Dendritic cell treated with granulocyte-macrophage colony-stimulating factor and Interleukin-4, amounts not matched to agents 40 ng/mL and 50 ng/mL, for 4 days (primary cell): ENCODE measurements around the gene TMA7B.
A peak's percentile ranks its signal among the peaks of the same experiment; 100 is the strongest.

Experiments
- H3K27ac Mint-ChIP-seq: one replicate; pipeline ENCODE4 v1.8.0; 2022; ENCODE audit warnings: mild to moderate bottlenecking, mixed read lengths
- H3K27me3 Mint-ChIP-seq: one replicate; pipeline ENCODE4 v1.8.0; 2022; ENCODE audit warnings: mild to moderate bottlenecking, mixed read lengths
- H3K36me3 Mint-ChIP-seq: one replicate; pipeline ENCODE4 v1.8.0; 2022; ENCODE audit warnings: low read depth, mixed read lengths
- H3K4me1 Mint-ChIP-seq: one replicate; pipeline ENCODE4 v1.8.0; 2022; ENCODE audit warnings: low read depth, mixed read lengths
- H3K4me3 Mint-ChIP-seq: one replicate; pipeline ENCODE4 v1.8.0; 2022; ENCODE audit warnings: mild to moderate bottlenecking, moderate library complexity, mixed read lengths
- H3K9me3 Mint-ChIP-seq: one replicate; pipeline ENCODE4 v1.8.0; 2022; ENCODE audit warnings: mixed read lengths
- intact Hi-C: fragments of 100-400 bp; cut with micrococcal nuclease; formaldehyde crosslinking; loops from one replicate; pipeline ENCODE4 v1.15.0; 2022

TMA7B gene

DNA sequence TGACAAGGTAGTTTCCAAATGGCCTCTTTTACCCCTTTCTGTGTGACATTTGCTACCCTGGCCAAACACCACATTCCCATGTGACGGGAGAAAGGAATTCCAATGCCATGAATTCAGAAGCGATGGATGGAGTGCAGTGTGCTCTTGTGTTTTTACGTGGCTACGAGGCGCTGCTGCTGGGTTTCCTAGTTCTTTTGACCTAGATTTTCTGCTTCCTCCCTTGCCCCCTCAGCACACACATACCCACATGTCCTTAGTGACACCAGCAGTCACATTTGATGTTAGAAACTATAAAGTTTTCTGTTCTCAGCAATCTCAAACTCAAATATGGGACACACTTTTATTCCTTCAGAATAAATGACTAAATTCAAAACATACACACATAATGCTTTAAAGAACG lies 7.8 kb upstream of the TMA7B start:
- intact Hi-C loops, result no loop called here
- Mint-ChIP-seq H3K27me3 (peaks cover 89% of the 10 kb centered on the region), H3K36me3 (no peaks in the 10 kb centered on the region), H3K4me1 (peaks cover 28% of the 10 kb centered on the region), H3K27ac (no peak overlapping the region), H3K9me3 (no peaks in the 10 kb centered on the region), H3K4me3 (no peak overlapping the region)

DNA sequence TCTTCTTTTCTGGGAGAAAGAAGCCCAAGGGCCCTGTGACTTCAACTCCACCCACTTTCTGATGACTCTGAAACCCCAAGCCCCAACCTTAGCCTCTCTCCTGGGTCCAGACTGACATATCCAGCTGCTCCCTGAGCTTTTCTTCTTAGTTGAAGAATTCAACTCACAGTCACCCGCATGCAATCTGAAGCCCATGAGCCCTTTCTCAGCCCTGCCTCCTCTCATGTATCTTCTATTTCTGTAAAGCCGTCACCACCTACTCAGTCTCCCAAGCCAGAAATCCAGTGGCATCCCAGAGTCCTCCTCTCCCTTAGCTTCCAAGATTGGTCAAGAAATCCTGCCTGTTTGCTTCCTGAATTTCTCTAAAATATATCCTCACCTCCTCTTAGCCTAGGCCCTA lies 7.1 kb upstream of the TMA7B start:
- H3K4me1 Mint-ChIP-seq, result peaks cover 34% of the 10 kb centered on the region
- no peak overlapping the region for H3K27ac Mint-ChIP-seq
- H3K9me3 Mint-ChIP-seq, result no peaks in the 10 kb centered on the region
- no peak overlapping the region for H3K4me3 Mint-ChIP-seq
- H3K36me3 Mint-ChIP-seq, result no peaks in the 10 kb centered on the region
- peaks cover 90% of the 10 kb centered on the region for H3K27me3 Mint-ChIP-seq
- intact Hi-C loops, result no loop called here

DNA sequence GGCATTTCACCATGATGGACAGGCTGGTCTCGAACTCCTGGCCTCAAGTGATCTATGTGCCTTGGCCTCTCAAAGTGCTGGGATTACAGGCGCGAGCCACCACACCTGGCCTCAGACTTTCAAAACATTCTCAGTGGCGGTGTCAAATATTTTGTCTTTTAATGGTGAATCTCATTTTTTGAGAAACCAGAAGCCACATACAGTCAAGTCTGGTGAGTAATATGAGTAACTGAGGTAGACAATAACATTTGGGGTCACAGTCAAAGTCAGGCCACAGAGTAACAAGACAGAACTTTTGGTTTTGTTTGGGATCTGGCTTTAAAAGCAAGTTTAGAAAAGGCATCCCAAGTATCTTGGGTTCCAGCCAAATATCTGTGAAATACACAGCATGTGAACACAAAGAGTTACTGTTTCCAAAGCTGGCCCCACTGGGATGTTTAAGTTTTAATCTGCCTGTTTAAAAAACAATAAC lies 5.6 kb upstream of the TMA7B start:
- no peak overlapping the region for H3K27ac Mint-ChIP-seq

DNA sequence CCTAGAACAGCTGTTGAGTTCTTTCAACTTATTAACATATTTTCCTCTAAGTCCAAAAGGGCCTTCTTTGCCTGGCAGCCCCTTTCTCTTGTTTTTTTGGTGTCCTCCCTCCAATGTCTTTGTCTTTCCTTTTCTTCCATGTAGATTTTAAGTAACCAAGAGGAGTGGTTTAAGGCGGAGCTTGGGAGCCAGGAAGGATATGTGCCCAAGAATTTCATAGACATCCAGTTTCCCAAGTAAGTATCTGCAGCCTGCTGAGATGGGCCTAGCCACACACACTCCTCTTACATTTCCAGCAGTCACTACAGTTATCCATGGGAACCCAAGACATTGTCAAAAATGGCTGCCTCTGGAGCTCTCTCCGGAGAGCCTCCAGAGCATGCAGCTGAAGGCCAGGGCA lies 4.5 kb upstream of the TMA7B start:
- Mint-ChIP-seq H3K27ac (no peak overlapping the region), H3K4me3 (no peak overlapping the region), H3K27me3 (peaks cover 90% of the 10 kb centered on the region), H3K4me1 (peaks cover 45% of the 10 kb centered on the region), H3K9me3 (no peaks in the 10 kb centered on the region), H3K36me3 (no peaks in the 10 kb centered on the region)
- intact Hi-C loops, result no loop called here

More for the DNA sequence above, 5.6 kb upstream of the TMA7B start:
- Mint-ChIP-seq H3K4me1 (peaks cover 41% of the 10 kb centered on the region), H3K4me3 (no peak overlapping the region), H3K27me3 (peaks cover 90% of the 10 kb centered on the region), H3K9me3 (no peaks in the 10 kb centered on the region), H3K36me3 (no peaks in the 10 kb centered on the region)
- intact Hi-C loops, result no loop called here

DNA sequence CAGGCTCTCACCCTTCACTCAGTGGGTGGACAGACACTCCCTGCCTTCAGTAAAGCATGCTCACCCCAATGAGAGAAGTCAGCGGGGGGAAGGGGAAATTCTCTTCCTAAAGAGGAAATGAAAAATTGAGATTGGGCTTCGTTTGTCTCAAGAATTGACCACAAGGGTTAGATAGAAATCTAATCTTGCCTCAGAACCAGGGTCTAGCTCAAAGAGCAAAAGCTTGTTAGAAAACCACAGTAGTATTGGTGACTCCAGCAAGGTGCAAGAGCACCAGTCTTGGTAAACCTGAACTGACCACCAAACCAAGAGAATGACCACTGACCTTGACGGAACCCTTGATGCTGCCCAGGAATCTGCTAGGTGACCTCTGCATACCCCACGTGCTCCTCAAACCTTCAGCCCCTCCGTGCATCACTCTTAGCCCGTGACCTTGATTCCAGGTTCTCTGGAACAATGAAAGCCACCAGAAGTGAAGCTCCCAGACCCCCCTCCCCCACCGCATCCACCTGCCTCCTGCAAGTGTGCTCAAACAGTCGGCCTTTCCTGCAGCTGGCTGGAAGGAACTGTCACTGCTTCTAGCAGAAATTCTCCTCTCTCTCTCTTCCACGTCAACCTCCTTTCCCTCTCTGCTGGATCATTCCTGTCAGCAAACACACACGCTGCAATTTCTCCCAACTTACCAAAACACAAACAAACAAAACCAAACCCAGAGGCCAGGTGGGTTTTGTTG lies 3.1 kb upstream of the TMA7B start:
- peaks cover 90% of the 10 kb centered on the region for H3K27me3 Mint-ChIP-seq
- peak overlapping the region; percentile 18 for H3K27ac Mint-ChIP-seq
- intact Hi-C loops, result no loop called here
- peaks cover 57% of the 10 kb centered on the region for H3K4me1 Mint-ChIP-seq
- H3K36me3 Mint-ChIP-seq, result no peaks in the 10 kb centered on the region
- H3K4me3 Mint-ChIP-seq, result no peak overlapping the region
- no peaks in the 10 kb centered on the region for H3K9me3 Mint-ChIP-seq

DNA sequence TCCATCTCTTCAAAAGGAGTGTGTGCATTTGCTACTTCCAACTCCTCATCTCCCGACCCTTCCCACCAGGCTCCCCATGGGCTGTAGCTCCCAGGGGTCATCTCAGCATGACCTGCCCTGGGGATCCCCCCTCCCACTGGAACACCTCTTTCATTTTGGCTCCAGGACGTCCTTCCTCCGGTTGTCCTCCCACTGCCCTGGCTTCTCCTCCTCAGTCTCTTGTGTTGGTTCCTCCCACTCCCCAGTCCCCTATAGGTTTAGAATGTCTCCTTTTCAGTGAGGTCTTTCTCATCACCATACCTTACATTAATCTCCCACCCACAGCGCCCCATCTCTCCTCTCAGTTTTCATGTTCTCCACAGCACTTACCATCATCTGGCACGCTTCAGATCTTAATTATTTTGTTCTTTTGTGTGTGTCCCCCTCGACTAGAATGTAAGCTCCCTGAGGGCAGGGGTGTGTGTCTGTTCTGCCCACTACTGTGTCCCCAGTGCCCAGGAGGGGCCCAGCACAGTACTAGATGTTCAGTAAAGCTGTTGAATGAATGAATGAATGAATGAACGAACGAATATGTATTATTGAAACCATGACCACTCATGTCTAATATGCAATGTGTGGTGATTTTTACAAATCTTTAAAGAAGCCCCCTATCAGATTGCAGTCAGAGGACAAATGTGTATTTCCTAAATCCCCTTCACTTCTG lies 2.0 kb upstream of the TMA7B start:
- intact Hi-C loops, result no loop called here
- H3K4me3 Mint-ChIP-seq, result no peak overlapping the region
- peaks cover 57% of the 10 kb centered on the region for H3K4me1 Mint-ChIP-seq
- H3K27ac Mint-ChIP-seq, result no peak overlapping the region
- no peaks in the 10 kb centered on the region for H3K36me3 Mint-ChIP-seq
- H3K9me3 Mint-ChIP-seq, result no peaks in the 10 kb centered on the region
- peaks cover 88% of the 10 kb centered on the region for H3K27me3 Mint-ChIP-seq

DNA sequence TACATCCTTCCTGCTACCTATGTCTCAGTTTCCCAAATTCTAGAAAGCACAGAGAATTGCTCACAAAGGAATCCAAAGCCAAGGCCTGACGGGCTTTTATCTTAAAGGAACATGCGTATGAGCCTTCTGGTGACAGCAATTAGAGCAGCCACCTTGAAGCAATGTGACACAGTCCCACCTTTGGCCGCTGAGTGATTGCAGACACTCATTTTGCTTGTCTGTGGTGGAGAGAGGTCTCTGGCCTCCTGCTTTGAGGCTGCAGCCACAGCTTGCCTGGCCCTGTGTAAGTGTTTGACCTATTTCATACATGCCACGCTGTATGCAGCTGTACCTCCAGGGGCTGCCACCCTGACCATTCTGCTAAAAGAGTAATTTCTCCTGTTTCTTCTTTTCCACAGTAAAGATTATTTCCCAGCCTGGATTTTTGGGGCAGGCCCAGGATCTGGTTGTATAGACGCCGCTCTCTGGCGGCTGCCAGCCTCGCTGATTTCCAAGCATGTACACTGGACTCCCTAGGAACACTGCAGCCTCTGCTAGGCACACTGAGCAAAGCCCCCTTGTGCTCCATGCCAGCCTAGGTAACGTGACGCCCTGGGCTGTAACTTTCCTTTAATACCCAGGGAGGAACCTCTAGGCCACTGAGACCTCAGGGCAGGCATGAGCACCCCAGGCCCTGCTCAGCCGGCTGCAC lies 1.1 kb upstream of the TMA7B start:
- Mint-ChIP-seq H3K4me3 (no peak overlapping the region), H3K27me3 (peaks cover 88% of the 10 kb centered on the region), H3K27ac (no peak overlapping the region), H3K4me1 (peaks cover 57% of the 10 kb centered on the region), H3K9me3 (no peaks in the 10 kb centered on the region), H3K36me3 (no peaks in the 10 kb centered on the region)
- intact Hi-C loops, result no loop called here

DNA sequence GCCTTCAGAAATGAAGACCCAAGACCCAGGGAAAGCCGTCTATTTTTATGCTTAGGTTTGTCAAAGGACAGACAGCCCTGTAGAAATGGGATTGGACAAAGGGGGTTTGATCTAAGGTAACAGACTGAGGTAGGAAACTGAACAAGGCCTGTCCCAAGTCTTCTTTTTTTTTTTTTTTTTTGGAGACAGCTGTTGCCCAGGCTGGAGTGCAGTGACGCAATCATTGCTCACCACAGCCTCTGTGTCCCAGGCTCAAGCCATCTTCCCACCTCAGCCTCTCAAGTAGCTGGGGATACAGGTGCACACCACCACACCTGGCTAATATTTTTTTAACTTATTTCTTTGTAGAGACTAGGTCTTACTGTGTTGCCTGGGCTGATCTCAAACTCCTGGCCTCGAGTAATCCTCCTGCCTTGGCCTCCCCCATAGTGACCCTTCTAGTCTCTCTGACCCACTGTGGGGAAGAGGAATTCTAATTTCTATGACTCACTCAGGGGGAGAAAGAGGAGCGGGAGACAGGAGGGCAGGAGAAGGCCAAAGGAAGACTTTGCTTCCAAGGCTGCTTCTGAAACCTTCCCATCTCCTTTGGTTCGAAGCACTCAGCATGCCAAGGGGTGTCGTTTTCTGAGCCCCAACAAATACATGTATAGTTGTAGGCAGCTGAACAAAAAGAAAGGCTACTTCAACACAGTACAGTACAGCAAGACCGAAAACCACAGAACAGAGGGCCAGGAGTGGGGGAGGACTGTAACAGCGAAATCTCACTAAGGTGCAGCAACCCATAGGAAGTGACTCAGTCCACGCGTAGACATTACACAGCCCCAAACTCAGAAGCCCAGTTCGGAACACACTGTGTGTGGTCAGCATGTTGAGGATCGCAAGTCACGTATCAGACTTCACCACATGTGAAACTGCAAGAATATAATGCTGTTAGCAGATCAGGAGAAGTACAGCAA lies 872 bp downstream of the TMA7B start:
- H3K27me3 Mint-ChIP-seq, result peaks cover 89% of the 10 kb centered on the region
- no peaks in the 10 kb centered on the region for H3K9me3 Mint-ChIP-seq
- H3K36me3 Mint-ChIP-seq, result no peaks in the 10 kb centered on the region
- H3K4me3 Mint-ChIP-seq, result no peak overlapping the region
- no peak overlapping the region for H3K27ac Mint-ChIP-seq
- intact Hi-C loops, result no loop called here
- peaks cover 51% of the 10 kb centered on the region for H3K4me1 Mint-ChIP-seq

DNA sequence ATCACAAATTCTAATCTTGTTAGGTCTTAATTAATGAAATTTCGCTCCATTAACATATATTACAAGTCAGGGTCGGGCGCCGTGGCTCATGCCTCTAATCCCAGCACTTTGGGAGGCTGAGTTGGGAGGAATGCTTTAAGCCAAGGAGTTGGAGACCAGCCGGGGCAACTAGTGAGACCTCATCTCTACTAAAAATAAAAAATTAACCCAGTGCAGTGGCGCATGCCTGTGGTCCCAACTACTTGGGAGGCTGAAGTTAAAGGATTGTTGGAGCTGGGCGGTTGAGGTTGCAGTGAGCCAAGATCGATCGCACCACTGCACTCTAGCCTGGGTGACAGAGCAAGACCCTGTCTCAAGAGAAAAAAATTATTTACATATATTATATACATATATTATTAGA lies 1.9 kb downstream of the TMA7B start:
- H3K4me3 Mint-ChIP-seq, result no peak overlapping the region

DNA sequence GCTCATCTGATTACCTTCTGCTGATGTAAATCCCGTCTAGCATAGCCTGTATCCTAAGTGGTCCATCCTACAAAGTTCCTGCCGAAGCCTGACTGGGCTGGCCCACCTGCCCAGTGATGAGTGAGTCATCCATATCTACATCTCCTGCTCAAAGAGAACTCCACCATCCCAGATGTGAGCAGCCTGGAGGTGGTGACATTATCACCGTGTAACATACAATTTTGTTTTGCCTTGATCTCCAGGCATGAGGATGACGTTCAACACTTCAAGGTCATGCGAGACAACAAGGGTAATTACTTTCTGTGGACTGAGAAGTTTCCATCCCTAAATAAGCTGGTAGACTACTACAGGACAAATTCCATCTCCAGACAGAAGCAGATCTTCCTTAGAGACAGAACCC lies 5.6 kb downstream of the TMA7B start:
- H3K4me3 Mint-ChIP-seq, result no peak overlapping the region
- H3K9me3 Mint-ChIP-seq, result no peaks in the 10 kb centered on the region
- H3K4me1 Mint-ChIP-seq, result peaks cover 16% of the 10 kb centered on the region
- intact Hi-C loops, result no loop called here
- no peak overlapping the region for H3K27ac Mint-ChIP-seq
- peaks cover 97% of the 10 kb centered on the region for H3K27me3 Mint-ChIP-seq
- no peaks in the 10 kb centered on the region for H3K36me3 Mint-ChIP-seq

More for the DNA sequence above, 1.9 kb downstream of the TMA7B start:
- intact Hi-C loops, result no loop called here
- peaks cover 96% of the 10 kb centered on the region for H3K27me3 Mint-ChIP-seq
- no peaks in the 10 kb centered on the region for H3K9me3 Mint-ChIP-seq
- no peak overlapping the region for H3K27ac Mint-ChIP-seq
- peaks cover 46% of the 10 kb centered on the region for H3K4me1 Mint-ChIP-seq
- H3K36me3 Mint-ChIP-seq, result no peaks in the 10 kb centered on the region

DNA sequence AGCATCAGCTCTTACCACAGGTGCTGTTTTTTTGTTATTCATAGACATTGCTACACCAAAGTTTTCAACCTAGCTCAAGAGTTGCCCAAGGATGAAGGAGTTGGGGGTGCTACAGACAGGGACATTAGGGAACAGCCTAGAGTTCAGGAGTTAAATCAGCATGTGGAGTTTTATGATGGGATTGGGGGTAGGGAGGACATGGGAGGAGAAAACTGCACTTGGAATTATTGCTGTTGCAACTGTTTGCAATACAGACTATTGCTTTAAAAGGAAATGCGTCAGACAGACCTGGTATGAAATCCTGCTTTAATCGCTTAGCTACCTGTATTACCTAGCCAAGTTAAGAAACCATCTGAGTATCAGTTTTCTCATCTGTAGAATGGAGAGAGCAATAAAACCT lies 6.3 kb downstream of the TMA7B start:
- Mint-ChIP-seq H3K27ac (no peak overlapping the region), H3K36me3 (no peaks in the 10 kb centered on the region), H3K4me1 (peaks cover 9% of the 10 kb centered on the region), H3K27me3 (peaks cover 96% of the 10 kb centered on the region), H3K4me3 (no peak overlapping the region), H3K9me3 (no peaks in the 10 kb centered on the region)
- intact Hi-C loops, result no loop called here

DNA sequence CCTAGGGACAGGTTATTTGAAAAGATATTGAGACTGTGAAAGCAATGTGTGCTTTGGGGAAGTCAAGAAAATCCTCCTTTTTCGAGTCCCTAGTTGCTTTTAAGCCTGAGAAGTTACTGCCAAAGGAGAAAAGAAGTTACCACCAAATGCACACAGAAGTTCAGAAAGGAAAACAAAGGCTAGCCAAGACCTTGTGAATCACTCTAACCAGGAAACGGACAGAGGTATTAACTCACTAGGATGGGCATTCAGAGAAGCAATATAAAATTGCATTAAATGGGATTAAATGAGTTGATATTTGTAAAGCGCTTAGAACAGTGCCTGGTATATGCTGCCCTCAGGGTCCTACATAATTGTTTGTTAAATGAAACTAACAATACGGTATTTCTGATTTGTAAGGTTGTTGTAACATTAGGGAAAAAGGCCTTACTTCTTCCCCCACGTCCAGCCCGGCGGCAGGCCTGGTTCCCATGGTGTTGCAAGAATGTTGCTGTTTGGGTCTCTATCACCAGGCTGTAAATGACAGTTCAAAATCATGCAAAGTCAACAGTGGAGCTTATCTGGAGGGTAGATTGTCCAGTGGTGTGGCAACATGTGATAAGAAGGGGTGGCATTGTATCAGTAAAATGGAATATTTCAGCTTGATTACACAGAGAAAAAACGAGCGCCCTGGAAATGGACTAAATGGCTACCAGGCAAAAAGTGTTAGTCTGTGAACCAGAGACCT lies 7.1 kb downstream of the TMA7B start:
- Mint-ChIP-seq H3K4me3 (no peak overlapping the region), H3K27ac (no peak overlapping the region), H3K27me3 (peaks cover 96% of the 10 kb centered on the region), H3K36me3 (no peaks in the 10 kb centered on the region), H3K9me3 (no peaks in the 10 kb centered on the region), H3K4me1 (peaks cover 5% of the 10 kb centered on the region)
- intact Hi-C loops, result no loop called here
